Muscle of arm (tissue), 12 donors: Measurements from ENCODE around the gene KLK10. TPM values are rescaled to one million over a fixed set of nuclear protein-coding genes. Genes with fewer than 3 reads are reported as not detected.

Experiments
- DNase-seq: peaks from one replicate; pipeline ENCODE4 v3.0.0-alpha.2; 2013
- polyA plus RNA-seq, 12 donors: library from polyadenylated mRNA; unstranded; fragments of 120-200 nt; gene quantifications; one replicate each; pipeline ENCODE4 v1.2.1, GENCODE V29; 2013; ENCODE audit not compliant: insufficient read length in 12 of 12

Gene KLK10
- polyA plus RNA-seq, 12 donors, result 0.05 to 2.1 (median 0.19) TPM; not detected in 4

- DNase-seq, result no peak
Observed at GRCh38 chr19:50969413-50969760, 50.1 kb downstream of the KLK10 start, which contains the start of gene KLK6. Gene KLK6 (minus strand): TSS chr19:50969591. CDS start chr19:50968104, 1,487 bp downstream.

GRCh38 chr19:50968716-50969412, 50.6 kb downstream of the KLK10 start:
- DNase-seq, result no peak

DNA sequence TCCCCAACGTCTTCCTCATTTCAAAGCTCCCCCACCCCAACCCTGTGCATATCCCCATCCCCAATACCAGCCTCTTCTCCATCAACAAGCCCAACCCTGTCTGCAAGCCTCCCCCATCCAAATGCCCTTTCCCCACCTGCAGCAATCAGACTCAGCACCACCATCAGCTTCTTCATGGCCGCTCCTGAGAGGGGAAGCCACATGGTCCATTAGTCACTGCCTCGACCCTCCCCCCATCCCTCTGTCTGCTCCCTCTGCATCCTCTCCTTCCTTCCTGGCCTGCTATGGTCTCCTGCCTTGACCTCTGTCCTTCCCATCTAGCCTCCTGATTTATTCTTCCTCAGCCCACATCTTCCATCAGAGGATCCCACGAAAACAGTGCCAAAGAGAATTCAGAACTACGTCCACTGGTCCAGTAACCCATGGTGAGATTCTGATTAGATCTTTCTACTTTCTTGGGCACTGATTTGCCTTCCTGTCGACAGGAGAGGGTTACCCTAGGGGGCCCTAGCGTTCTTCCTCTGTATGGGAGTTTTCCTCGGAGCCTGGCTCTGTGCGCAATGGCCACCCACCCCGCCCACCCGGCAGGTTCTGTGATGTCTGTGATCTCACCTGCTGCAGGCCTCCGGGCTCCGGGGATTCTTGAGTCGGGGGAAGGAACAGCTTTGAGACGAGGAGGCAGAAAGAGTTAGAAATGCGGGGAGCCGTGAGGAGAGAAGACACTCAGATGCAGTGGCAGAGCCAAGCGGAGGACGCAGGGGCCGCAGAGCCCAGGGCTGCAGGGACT, 51.4 kb downstream of the KLK10 start:
- no peak for DNase-seq

GRCh38 chr19:50964266-50964665, 55.2 kb downstream of the KLK10 start:
- no peak for DNase-seq

GRCh38 chr19:50963381-50963780, 56.1 kb downstream of the KLK10 start:
- DNase-seq, result no peak

Other genes starting within 250 kb of the KLK10 start
- gene GPR32, start 249.2 kb downstream of the KLK10 start, polyA plus RNA-seq, result under 1 TPM in 1 of 12 donors, not detected in 11; 0.13 TPM
- under 1 TPM in 2 of 12 donors, not detected in 10; 0.28 to 0.29 TPM for gene ACP4, start 229.3 kb downstream of the KLK10 start, polyA plus RNA-seq
- 10 to 100 TPM in 1 of 12 donors, 1 to 10 TPM in 3, under 1 TPM in 3, not detected in 5; 0.18 to 17.9 (median 1.0) TPM for gene KLK1, start 195.9 kb downstream of the KLK10 start, polyA plus RNA-seq
- gene KLK15, start 186.1 kb downstream of the KLK10 start, polyA plus RNA-seq, result not detected
- gene KLK3, start 164.8 kb downstream of the KLK10 start, polyA plus RNA-seq, result 1 to 10 TPM in 1 of 12 donors, not detected in 11; 9.4 TPM
- gene KLK2, start 146.3 kb downstream of the KLK10 start, polyA plus RNA-seq, result under 1 TPM in 1 of 12 donors, not detected in 11; 0.20 TPM
- gene KLK4, start 108.3 kb downstream of the KLK10 start, polyA plus RNA-seq, result under 1 TPM in 1 of 12 donors, not detected in 11; 0.21 TPM
- under 1 TPM in 1 of 12 donors, not detected in 11; 0.32 TPM for gene KLK5, start 66.7 kb downstream of the KLK10 start, polyA plus RNA-seq
- gene KLK6, start 50.1 kb downstream of the KLK10 start, polyA plus RNA-seq, result under 1 TPM in 4 of 12 donors, not detected in 8; 0.22 to 0.50 (median 0.39) TPM
- under 1 TPM in 8 of 12 donors, not detected in 4; 0.07 to 0.66 (median 0.14) TPM for gene KLK7, start 35.8 kb downstream of the KLK10 start, polyA plus RNA-seq
- 1 to 10 TPM in 3 of 12 donors, not detected in 9; 1.0 to 2.3 (median 1.8) TPM for gene KLK8, start 18.1 kb downstream of the KLK10 start, polyA plus RNA-seq
- 1 to 10 TPM in 3 of 12 donors, not detected in 9; 2.0 to 9.1 (median 3.5) TPM for gene KLK11, start 6.9 kb upstream of the KLK10 start, polyA plus RNA-seq
- not detected for gene KLK12, start 15.3 kb upstream of the KLK10 start, polyA plus RNA-seq
- 1 to 10 TPM in 1 of 12 donors, under 1 TPM in 2, not detected in 9; 0.48 to 1.5 (median 0.61) TPM for gene KLK13, start 45.4 kb upstream of the KLK10 start, polyA plus RNA-seq
- gene KLK14, start 63.2 kb upstream of the KLK10 start, polyA plus RNA-seq, result under 1 TPM in 9 of 12 donors, not detected in 3; 0.12 to 0.80 (median 0.21) TPM
- gene CTU1, start 88.7 kb upstream of the KLK10 start, polyA plus RNA-seq, result 1 to 10 TPM in 11 of 12 donors, not detected in 1; 1.1 to 5.1 (median 2.2) TPM
- gene SIGLEC9, start 105.2 kb upstream of the KLK10 start, polyA plus RNA-seq, result 1 to 10 TPM in 4 of 12 donors, under 1 TPM in 6, not detected in 2; 0.41 to 2.3 (median 0.87) TPM
- 1 to 10 TPM in 1 of 12 donors, under 1 TPM in 9, not detected in 2; 0.19 to 1.8 (median 0.53) TPM for gene SIGLEC7, start 122.6 kb upstream of the KLK10 start, polyA plus RNA-seq
- gene CD33, start 205.4 kb upstream of the KLK10 start, polyA plus RNA-seq, result 1 to 10 TPM in 10 of 12 donors, not detected in 2; 1.4 to 6.3 (median 3.0) TPM
- gene SIGLECL1, start 231.4 kb upstream of the KLK10 start, polyA plus RNA-seq, result not detected